Sigmoid colon (tissue), 4 donors: ENCODE results near the gene RNF144B.

Source experiments
- POLR2A ChIP-seq, 2 donors: fragments of 450-650 bp; IDR thresholded peaks; one replicate each; pipeline ENCODE4 v1.6.1; 2016; ENCODE audit warnings: antibody characterized with exemption in 2 of 2, mild to moderate bottlenecking in 2 of 2, moderate library complexity in 2 of 2
- POLR2AphosphoS5 ChIP-seq, 4 donors: sonication (generic); formaldehyde crosslinking; IDR thresholded peaks; one replicate each; pipeline ENCODE4 v1.6.1; 2017; ENCODE audit warnings: antibody characterized with exemption in 4 of 4
- TF ChIP-seq, protein P1 (sequence below), 4 experiments: fragments of 450-650 bp in 3 of 4; fragments of 200-600 bp in 1 of 4; IDR thresholded peaks; one replicate each; pipeline ENCODE4 v1.5.1; 2016 to 2019; ENCODE audit warnings: antibody characterized with exemption in 4 of 4, mild to moderate bottlenecking in 3 of 4, moderate library complexity in 2 of 4

DNA sequence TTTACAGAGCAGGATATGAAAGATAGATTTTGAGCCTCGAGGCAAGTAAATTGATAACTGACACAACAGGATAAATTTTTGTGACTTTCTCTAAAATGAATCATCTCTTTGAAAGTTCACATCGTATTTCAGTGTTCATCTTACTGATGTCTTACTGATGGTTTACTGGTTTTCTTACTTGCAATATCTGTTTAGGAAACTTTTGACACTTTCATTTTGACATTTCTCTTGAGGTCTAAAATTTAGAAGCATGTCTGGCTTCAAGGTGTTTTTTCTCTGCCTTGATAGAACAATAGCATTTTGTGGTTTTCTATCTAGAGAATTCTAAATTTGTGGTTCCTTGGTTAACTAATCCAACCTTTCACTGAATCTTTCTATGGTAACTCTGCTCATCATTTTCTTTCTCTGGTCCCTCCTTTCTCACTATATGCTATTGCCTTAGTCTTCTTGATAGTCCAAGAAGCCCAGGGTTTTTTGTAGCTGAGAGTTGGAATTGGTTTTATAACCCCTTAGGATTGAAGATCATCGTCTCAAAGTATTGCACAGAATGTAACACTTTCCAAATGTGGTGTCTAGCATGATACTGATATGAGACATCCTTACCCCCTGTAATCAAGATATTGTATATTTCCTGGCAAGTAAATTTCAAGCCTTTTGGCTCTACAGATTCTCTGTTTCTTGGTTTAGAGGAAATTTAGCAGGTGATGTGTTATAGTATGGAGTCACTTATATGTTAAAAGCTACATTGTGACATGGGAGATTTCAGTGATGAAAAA is 98.7 kb downstream of the RNF144B start:
- TF ChIP-seq, protein P1, sequence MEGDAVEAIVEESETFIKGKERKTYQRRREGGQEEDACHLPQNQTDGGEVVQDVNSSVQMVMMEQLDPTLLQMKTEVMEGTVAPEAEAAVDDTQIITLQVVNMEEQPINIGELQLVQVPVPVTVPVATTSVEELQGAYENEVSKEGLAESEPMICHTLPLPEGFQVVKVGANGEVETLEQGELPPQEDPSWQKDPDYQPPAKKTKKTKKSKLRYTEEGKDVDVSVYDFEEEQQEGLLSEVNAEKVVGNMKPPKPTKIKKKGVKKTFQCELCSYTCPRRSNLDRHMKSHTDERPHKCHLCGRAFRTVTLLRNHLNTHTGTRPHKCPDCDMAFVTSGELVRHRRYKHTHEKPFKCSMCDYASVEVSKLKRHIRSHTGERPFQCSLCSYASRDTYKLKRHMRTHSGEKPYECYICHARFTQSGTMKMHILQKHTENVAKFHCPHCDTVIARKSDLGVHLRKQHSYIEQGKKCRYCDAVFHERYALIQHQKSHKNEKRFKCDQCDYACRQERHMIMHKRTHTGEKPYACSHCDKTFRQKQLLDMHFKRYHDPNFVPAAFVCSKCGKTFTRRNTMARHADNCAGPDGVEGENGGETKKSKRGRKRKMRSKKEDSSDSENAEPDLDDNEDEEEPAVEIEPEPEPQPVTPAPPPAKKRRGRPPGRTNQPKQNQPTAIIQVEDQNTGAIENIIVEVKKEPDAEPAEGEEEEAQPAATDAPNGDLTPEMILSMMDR (IDR thresholded peaks at IDR 0.05): no peak
- TF ChIP-seq POLR2A (IDR thresholded peaks at IDR 0.05) (no peak), POLR2AphosphoS5 (IDR thresholded peaks at IDR 0.05) (no peak)
